Heart left ventricle (tissue), 16 donors: ENCODE measurements around the gene APOBEC3F. TPM values are rescaled to one million over a fixed set of nuclear protein-coding genes. Genes with fewer than 3 reads are reported as not detected.
"Not testable (repeated sequence)": the region's sequence is repeated elsewhere in the genome, so short reads cannot be mapped to it uniquely, and the experiment has no call there.

Experiments
- ATAC-seq, 4 donors: fragments of 200-7000 bp; cut with Tn5 transposase; one replicate each; pipeline ENCODE4 v1.9.1; 2020 to 2022; ENCODE audit warnings: moderate library complexity in 4 of 4, mild to moderate bottlenecking in 3 of 4, moderate number of reproducible peaks in 1 of 4
- DNase-seq, 5 donors: peaks; one replicate each; pipeline ENCODE4 v3.0.0-alpha.2; 2020
- H3K27ac ChIP-seq, 12 donors: fragments of 200-600 bp; sonication (generic) in 4 of 12; one replicate each; pipeline versions ENCODE4 v1.5.0 to v1.8.0; 2016 to 2022; ENCODE audit warnings: mild to moderate bottlenecking in 2 of 12
- H3K27me3 ChIP-seq, 9 donors: fragments of 200-600 bp; sonication (generic) in 2 of 9; one replicate each; pipeline versions ENCODE4 v1.5.1 to v1.8.0; 2016 to 2022; ENCODE audit warnings: mild to moderate bottlenecking in 3 of 9
- H3K36me3 ChIP-seq, 9 donors: fragments of 200-600 bp; sonication (generic) in 2 of 9; one replicate each; pipeline versions ENCODE4 v1.5.0 to v1.8.0; 2018 to 2022; ENCODE audit warnings: mild to moderate bottlenecking in 2 of 9
- H3K4me1 ChIP-seq, 12 donors: fragments of 200-600 bp; sonication (generic) in 4 of 12; one replicate each; pipeline versions ENCODE4 v1.5.0 to v1.8.0; 2016 to 2022; ENCODE audit warnings: mild to moderate bottlenecking in 3 of 12
- H3K4me3 ChIP-seq, 12 donors: fragments of 200-600 bp; sonication (generic) in 4 of 12; one replicate each; pipeline versions ENCODE4 v1.5.0 to v1.8.0; 2017 to 2022; ENCODE audit warnings: mild to moderate bottlenecking in 9 of 12, moderate library complexity in 4 of 12
- H3K9me3 ChIP-seq, 12 donors: fragments of 200-600 bp; sonication (generic) in 4 of 12; one replicate each; pipeline versions ENCODE4 v1.5.0 to v1.8.0; 2016 to 2022; ENCODE audit warnings: mild to moderate bottlenecking in 1 of 12
- CTCF ChIP-seq, 12 donors: fragments of 200-600 bp; sonication (generic) in 4 of 12; IDR thresholded peaks; one replicate each; pipeline versions ENCODE4 v1.5.0 to v1.8.0; 2018 to 2022; ENCODE audit warnings: antibody characterized with exemption in 12 of 12, mild to moderate bottlenecking in 5 of 12
- POLR2A ChIP-seq, 2 donors: fragments of 450-650 bp; IDR thresholded peaks; one replicate each; pipeline ENCODE4 v1.6.1; 2017; ENCODE audit warnings: antibody characterized with exemption in 2 of 2, mild to moderate bottlenecking in 2 of 2, moderate library complexity in 2 of 2
- WGBS, 4 donors: extraction: QIAGEN DNeasy Blood & Tissue Kit in 2 of 4; methylation state at CpG; one replicate each; pipeline versions ENCODE4 v1.1.5 to v1.1.7; 2013 to 2018; 5-methylcytosine and 5-hydroxymethylcytosine counted together
- intact Hi-C, 10 donors: fragments of 100-400 bp; cut with DNase I; formaldehyde crosslinking; loops; one replicate each; pipeline versions ENCODE4 v1.11.1 to v1.14.2; 2022
- polyA plus RNA-seq, 2 donors: library from polyadenylated mRNA; stranded (reverse); fragments of 200-250 nt; gene quantifications; one replicate each; pipeline ENCODE4 v1.2.3, GENCODE V29; 2013
- total RNA-seq, 9 donors: library from RNA; depleted of rRNA in 2 of 9; stranded (reverse); fragments of >200 nt in 2 of 9; fragmentation: NEBNext Ultra II Directional in 3 of 9; extraction: Animal tissue kit (Norgen Biotek cat#: 25700) in 3 of 9; gene quantifications; one replicate each; pipeline versions ENCODE4 v1.1.0 to v1.2.4, GENCODE V29; 2016 to 2023
- donor health status: ischemic (EF 13 %, LVEDD 7.1; RV severe dilation, severe dysfunction).
- donor health status: healthy with polysubstance abuse.
- donor health status: DM: no; HTN: yes; CAD: no.
- donor health status: DM: no; HTN: no; CAD: no.
- donor health status: ischemic (EF 25% LVEDD 6.9; RV normal size, moderate dysfunction).
- donor health status: ischemic (EF 25% LVEDD 5.7; RV mildly dilated, moderate dysfunction).
- donor health status: healthy.
- donor health status: DM: yes; HTN: yes; CAD: no.
- donor health status: ischemic (EF 35%, LVEDD 5.7; RV mildly dilated, moderate dysfunction).
- donor health status: nonischemic (EF 11% LVEDD 7.7; RV severe dilation, severe dysfunction).
- donor health status: DM: yes; HTN: yes; CAD: no.
- donor health status: PGD.
- donor health status: ischemic (EF 29% LVEDD 5.4; RV normal size, mild dysfunction).
- donor health status: nonischemic (EF 23%, LVEDD 6.1; RV moderate dilation, normal function).

Gene APOBEC3F
- total and polyA plus RNA-seq, 11 donors = 1.2 to 18.2 (median 4.3) TPM

DNA sequence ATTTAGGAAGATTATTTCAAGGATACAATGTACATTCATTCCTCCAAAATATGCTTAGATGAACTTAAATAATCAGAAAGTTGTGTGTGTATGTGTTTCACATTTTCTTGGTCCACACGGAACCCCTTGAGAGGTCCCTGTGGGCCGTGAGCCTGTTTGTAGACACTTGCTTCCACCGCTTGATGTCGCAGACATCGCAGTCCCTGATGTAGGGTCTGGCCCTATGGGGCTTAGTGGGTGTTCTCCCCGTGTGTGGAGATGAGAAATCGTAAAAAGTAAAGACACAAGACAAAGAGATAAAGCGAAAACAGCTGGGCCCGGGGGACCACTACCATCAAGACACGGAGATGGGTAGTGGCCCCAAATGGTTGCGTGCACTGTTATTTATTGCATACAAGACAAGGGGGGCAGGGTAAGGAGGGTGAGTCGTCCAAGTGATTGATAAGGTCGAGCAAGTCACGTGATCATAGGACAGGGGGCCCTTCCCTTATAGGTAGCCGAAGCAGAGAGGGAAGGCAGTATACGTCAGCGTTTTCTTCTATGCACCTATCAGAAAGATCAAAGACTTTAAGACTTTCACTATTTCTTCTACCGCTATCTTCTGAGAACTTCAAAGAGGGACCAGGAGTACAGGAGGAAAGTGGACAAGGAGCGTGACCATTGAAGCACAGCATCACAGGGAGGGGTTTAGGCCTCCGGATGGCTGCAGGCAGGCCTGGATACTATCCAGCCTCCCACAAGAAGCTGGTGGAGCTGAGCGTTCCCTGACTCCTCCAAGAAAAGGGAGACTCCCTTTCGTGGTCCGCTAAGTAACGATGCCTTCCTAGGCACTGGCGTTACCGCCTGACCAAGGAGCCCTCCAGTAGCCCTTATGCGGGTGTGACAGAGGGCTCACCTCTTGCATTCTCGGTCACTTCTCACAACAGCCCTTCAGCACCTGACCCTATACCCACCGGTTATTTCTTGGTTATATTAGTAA lies 27.8 kb upstream of the APOBEC3F start:
- Histone ChIP-seq H3K4me3 (no peak overlapping the region), H3K36me3 (no peaks in the 10 kb centered on the region), H3K27ac (peak overlapping the region in 1 of 12 donors; percentile 94), H3K27me3 (no peaks in the 10 kb centered on the region), H3K4me1 (peaks cover 0 to 22% (median 10%) of the 10 kb centered on the region in 12 donors), H3K9me3 (no peaks in the 10 kb centered on the region)
- intact Hi-C loops = loop anchor here in 1 of 10 donors (5.0 kb wide), 1 partner anchor 104 kb away; no protein-coding TSS in a partner anchor
- ATAC-seq = no peak
- TF ChIP-seq POLR2A (IDR thresholded peaks at IDR 0.05) (no peak), CTCF (IDR thresholded peaks at IDR 0.05) (no peak)
- no peak for DNase-seq
- WGBS, 4 donors = 89 to 90% (median 89%) methylated on average over 29 of the region's 29 CpGs

- not testable (repeated sequence) for DNase-seq, H3K36me3 ChIP-seq, H3K27me3 ChIP-seq, H3K9me3 ChIP-seq
- intact Hi-C loops = loop anchor here in 1 of 10 donors (5.0 kb wide), 1 partner anchor 104 kb away; no protein-coding TSS in a partner anchor
- peak in 3 of 4 donors; percentile 21 to 46 (median 23) for ATAC-seq
- 75 to 88% (median 81%) methylated on average over 6 of the region's 6 CpGs for WGBS, 4 donors
- H3K4me1 ChIP-seq = peaks cover 0 to 22% (median 10%) of the 10 kb centered on the region in 12 donors
- peak overlapping the region in 11 of 12 donors; percentile 70 to 94 (median 77) for H3K27ac ChIP-seq
- H3K4me3 ChIP-seq = peak overlapping the region in 10 of 12 donors; percentile 50 to 71 (median 64)
Observed at GRCh38 chr22:39013561-39013941, 27.1 kb upstream of the APOBEC3F start.

DNA sequence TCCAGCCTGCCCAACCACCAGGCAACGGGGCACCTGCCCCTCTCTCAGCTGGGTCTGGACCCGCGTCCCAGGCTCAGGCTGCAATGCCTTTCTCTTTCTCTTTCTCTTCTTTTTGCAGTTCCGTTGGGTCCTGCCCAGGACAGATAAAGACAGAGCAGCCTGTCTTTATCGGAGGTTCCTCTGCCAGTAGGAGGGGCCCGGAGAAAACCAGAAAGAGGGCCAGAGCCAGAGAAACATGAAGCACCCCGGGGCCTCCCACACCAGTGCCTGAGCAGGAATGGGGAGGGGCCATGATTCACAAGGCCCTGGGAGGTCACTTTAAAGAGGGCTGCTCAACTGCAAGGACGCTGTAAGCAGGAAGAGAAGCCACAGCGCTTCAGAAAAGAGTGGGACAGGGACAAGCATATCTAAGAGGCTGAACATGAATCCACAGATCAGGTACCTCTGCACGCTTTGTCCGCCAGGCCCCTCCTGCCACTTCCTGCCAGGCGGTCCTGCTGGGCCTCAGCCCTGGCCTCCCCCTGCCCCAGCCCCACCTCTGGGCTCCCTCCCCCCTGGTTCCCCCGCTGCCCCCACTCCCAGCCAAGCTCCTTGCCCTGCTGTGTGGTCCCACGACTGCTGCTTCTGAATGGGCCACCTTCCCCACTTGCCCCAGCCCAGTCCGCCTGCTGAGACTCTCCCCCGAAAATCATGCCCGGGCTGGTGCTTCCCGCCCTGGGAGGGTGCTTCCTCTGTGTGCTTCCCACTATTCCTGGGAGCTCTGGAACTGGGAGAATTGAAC lies 26.5 kb upstream of the APOBEC3F start, which contains the start of gene APOBEC3C:
TSS of gene APOBEC3C (plus strand) at position 316 of the 781 bp plus-strand sequence. CDS start at position 422, 106 bp downstream.
- Histone ChIP-seq H3K4me3 (peak within 1 kb of the TSS; percentile 20 to 71 (median 61)), H3K9me3 (no peaks in the 10 kb centered on the region), H3K27me3 (no peaks in the 10 kb centered on the region), H3K4me1 (peaks cover 0 to 22% (median 10%) of the 10 kb centered on the region in 12 donors), H3K27ac (peak within 1 kb of the TSS in 11 of 12 donors; percentile 70 to 94 (median 77)), H3K36me3 (peaks cover 0 to 5% (median 0%) of the 10 kb centered on the region in 9 donors)
- peak in 1 of 2 donors; percentile 53 for TF ChIP-seq POLR2A (IDR thresholded peaks at IDR 0.05)
- no peak for TF ChIP-seq CTCF (IDR thresholded peaks at IDR 0.05)
- intact Hi-C loops = loop anchor here in 1 of 10 donors (5.0 kb wide), 1 partner anchor 103 kb away; no protein-coding TSS in a partner anchor
- DNase-seq = peak; percentile 77 to 85 (median 78)
- 3 to 5% (median 4%) methylated on average over 16 to 18 of the region's 18 CpGs for WGBS, 4 donors
- ATAC-seq = peak; percentile 90 to 97 (median 96)

GRCh38 chr22:39014723-39015121 lies 25.9 kb upstream of the APOBEC3F start:
- intact Hi-C loops = loop anchor here in 1 of 10 donors (5.0 kb wide), 1 partner anchor 103 kb away; no protein-coding TSS in a partner anchor
- WGBS, 4 donors = 48 to 55% (median 55%) methylated on average over 6 of the region's 6 CpGs
- not testable (repeated sequence) for H3K36me3 ChIP-seq, DNase-seq, ATAC-seq, H3K9me3 ChIP-seq, H3K27me3 ChIP-seq
- peak overlapping the region; percentile 20 to 71 (median 61) for H3K4me3 ChIP-seq
- H3K27ac ChIP-seq = peak overlapping the region in 11 of 12 donors; percentile 70 to 94 (median 77)
- H3K4me1 ChIP-seq = peaks cover 0 to 22% (median 10%) of the 10 kb centered on the region in 12 donors
